Transverse colon (tissue), 4 donors: ENCODE measurements around the gene VAC14. TPM values are rescaled to one million over a fixed set of nuclear protein-coding genes. Genes with fewer than 3 reads are reported as not detected.

Source experiments
- DNase-seq: peaks from one replicate; pipeline ENCODE4 v3.0.0-alpha.2; 2019
- H3K27ac ChIP-seq, 4 donors: fragments of 200-600 bp; sonication (generic); 2 replicates each; pipeline ENCODE4 v1.5.1; 2016 to 2018; ENCODE audit warnings: inconsistent platforms in 4 of 4
- H3K27me3 ChIP-seq: fragments of 200-600 bp; sonication (generic); 2 replicates; pipeline ENCODE4 v1.5.1; 2017; ENCODE audit warnings: inconsistent platforms
- H3K36me3 ChIP-seq, 4 donors: fragments of 200-600 bp; sonication (generic); 2 replicates each; pipeline ENCODE4 v1.5.1; 2017 to 2019; ENCODE audit warnings: inconsistent platforms in 4 of 4
- H3K4me1 ChIP-seq, 4 donors: fragments of 200-600 bp; sonication (generic); 2 replicates each; pipeline ENCODE4 v1.5.1; 2017 to 2020; ENCODE audit warnings: inconsistent platforms in 4 of 4
- H3K4me3 ChIP-seq, 4 donors: fragments of 200-600 bp; sonication (generic); 1 replicate in 1 of 4; 2 replicates in 3 of 4; pipeline versions ENCODE4 v1.5.1 to v1.6.1; 2017 to 2019; ENCODE audit warnings: inconsistent platforms in 4 of 4
- H3K9me3 ChIP-seq, 2 donors: fragments of 200-600 bp; sonication (generic); 2 replicates each; pipeline ENCODE4 v1.5.1; 2017 to 2019; ENCODE audit warnings: inconsistent platforms in 2 of 2
- CTCF ChIP-seq, 5 experiments: fragments of 200-600 bp in 3 of 5; fragments of 450-650 bp in 2 of 5; sonication (generic) in 3 of 5; IDR thresholded peaks; 1 replicate in 2 of 5; 2 replicates in 3 of 5; pipeline ENCODE4 v1.5.1; 2016 to 2017; ENCODE audit warnings: antibody characterized with exemption in 5 of 5, inconsistent platforms in 3 of 5, mild to moderate bottlenecking in 2 of 5, moderate library complexity in 1 of 5
- EP300 ChIP-seq: sonication (generic); formaldehyde crosslinking; IDR thresholded peaks from one replicate; pipeline ENCODE4 v1.6.1; 2017; ENCODE audit warnings: antibody characterized with exemption, low read depth
- POLR2A ChIP-seq: fragments of 450-650 bp; IDR thresholded peaks from one replicate; pipeline ENCODE4 v1.6.1; 2016; ENCODE audit warnings: antibody characterized with exemption, mild to moderate bottlenecking, moderate library complexity
- POLR2AphosphoS5 ChIP-seq, 3 donors: sonication (generic); formaldehyde crosslinking; IDR thresholded peaks; one replicate each; pipeline ENCODE4 v1.6.1; 2016; ENCODE audit warnings: antibody characterized with exemption in 3 of 3
- WGBS, 2 donors: methylation state at CpG; one replicate each; pipeline ENCODE4 v1.1.5; 2018; ENCODE audit warnings: low coverage in 1 of 2; 5-methylcytosine and 5-hydroxymethylcytosine counted together
- in situ Hi-C, 4 donors: fragments of 200-750 bp; cut with MboI; loops; one replicate each; pipeline versions ENCODE4 v1.15.0 to v1.15.1; 2017; ENCODE audit warnings: low sequenced_read_pairs in 3 of 4, low pct_ligation_motif_present in 1 of 4, low pct_unique_long_range_greater_than_20kb in 1 of 4
- intact Hi-C: fragments of 100-400 bp; cut with DNase I; formaldehyde crosslinking; loops from one replicate; pipeline ENCODE4 v1.15.1; 2023; ENCODE audit warnings: low total_unique reads
- total RNA-seq, 4 donors: library from RNA; depleted of rRNA; stranded (reverse); fragments of >200 nt; gene quantifications; one replicate each; pipeline ENCODE4 v1.1.0, GENCODE V29; 2016

The VAC14 gene
- total RNA-seq, 4 donors from 2014 or later, result 37.2 to 270 (median 64.3) TPM

GRCh38 chr16:70689970-70690891 is 110.7 kb downstream of the VAC14 start:
- Histone ChIP-seq H3K4me3 (no peak overlapping the region), H3K36me3 (no peaks in the 10 kb centered on the region), H3K4me1 (peaks cover 76 to 92% (median 87%) of the 10 kb centered on the region in 4 donors), H3K27me3 (peaks cover 4% of the 10 kb centered on the region), H3K9me3 (no peaks in the 10 kb centered on the region), H3K27ac (peak overlapping the region; percentile 87 to 95 (median 91))
- 67% methylated on average over 13 of the region's 16 CpGs; no CpG with 5 or more reads in 1 of the 2 donors for WGBS, 2 donors
- intact Hi-C loops (no loop called here), in situ Hi-C loops (loop anchor here in 1 of 4 donors (10.0 kb wide), 1 partner anchor 75 kb away; no protein-coding TSS in a partner anchor)
- TF ChIP-seq POLR2AphosphoS5 (IDR thresholded peaks at IDR 0.05), result peak in 2 of 3 donors; percentile 18 to 43
- no peak for TF ChIP-seq CTCF (IDR thresholded peaks at IDR 0.05)
- no peak for TF ChIP-seq EP300
- no peak for TF ChIP-seq POLR2A
- peak; percentile 65 for DNase-seq

DNA sequence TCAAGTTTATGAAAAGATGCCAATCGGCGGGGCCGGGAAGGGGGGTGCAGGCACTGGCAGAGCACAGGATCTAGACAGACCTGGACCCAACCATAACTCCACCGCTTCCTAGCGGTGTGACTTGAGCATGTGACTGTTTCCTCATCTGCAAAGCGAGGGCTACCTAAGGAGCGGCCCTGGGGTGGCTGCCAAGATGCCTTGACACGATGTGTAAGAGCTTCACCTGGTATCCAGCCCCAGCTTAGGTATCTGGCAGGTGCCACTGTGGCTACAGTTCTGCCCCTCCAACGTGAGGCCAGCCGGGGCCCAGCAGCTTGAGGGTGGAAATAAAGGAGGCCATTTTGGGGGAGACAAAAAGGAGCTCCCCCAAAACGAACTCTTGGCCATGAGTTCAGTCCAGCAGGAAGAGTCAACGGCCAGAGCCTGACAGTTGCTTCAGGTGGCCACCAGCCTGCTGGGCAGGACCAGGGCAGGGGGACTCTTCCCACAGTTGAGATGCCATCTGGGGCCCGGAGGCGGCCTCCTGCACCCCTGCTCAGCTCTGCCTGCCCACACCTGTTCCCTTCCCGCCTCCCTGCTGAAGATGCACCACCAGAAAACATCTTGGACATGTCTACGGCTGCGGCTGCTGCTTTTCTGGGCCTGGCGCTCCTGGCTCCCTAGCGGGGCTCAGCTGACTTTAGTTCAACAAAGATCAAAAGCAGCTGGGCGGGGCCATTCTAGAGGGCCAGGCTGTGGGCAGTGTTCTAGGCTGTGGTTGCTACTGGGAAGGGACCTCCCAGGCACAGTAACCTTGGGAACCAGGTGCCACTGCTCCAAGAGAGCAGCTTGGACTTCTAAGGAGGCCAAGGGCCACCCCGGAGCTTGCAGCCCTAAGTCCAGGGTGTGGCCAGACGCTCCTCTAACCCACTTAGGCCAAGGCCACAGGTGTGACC is 111.7 kb downstream of the VAC14 start:
- WGBS, 2 donors, result 84% methylated on average over 22 of the region's 22 CpGs; no CpG with 5 or more reads in 1 of the 2 donors
- Histone ChIP-seq H3K9me3 (no peaks in the 10 kb centered on the region), H3K27ac (peak overlapping the region; percentile 87 to 95 (median 91)), H3K36me3 (no peaks in the 10 kb centered on the region), H3K4me1 (peaks cover 69 to 91% (median 85%) of the 10 kb centered on the region in 4 donors), H3K4me3 (no peak overlapping the region), H3K27me3 (peaks cover 6% of the 10 kb centered on the region)
- DNase-seq, result peak; percentile 58
- TF ChIP-seq CTCF (IDR thresholded peaks at IDR 0.05) (no peak), POLR2AphosphoS5 (IDR thresholded peaks at IDR 0.05) (no peak), POLR2A (no peak), EP300 (no peak)
- in situ Hi-C loops, result loop anchor here in 1 of 4 donors (10.0 kb wide), 1 partner anchor 75 kb away; no protein-coding TSS in a partner anchor
- intact Hi-C loops, result no loop called here

GRCh38 chr16:70688246-70688742 is 112.7 kb downstream of the VAC14 start:
- Histone ChIP-seq H3K27me3 (peaks cover 6% of the 10 kb centered on the region), H3K27ac (peak overlapping the region; percentile 87 to 95 (median 91)), H3K36me3 (no peaks in the 10 kb centered on the region), H3K4me3 (no peak overlapping the region), H3K4me1 (peaks cover 61 to 91% (median 81%) of the 10 kb centered on the region in 4 donors), H3K9me3 (no peaks in the 10 kb centered on the region)
- in situ Hi-C loops, result loop anchor here in 1 of 4 donors (10.0 kb wide), 1 partner anchor 77 kb away; no protein-coding TSS in a partner anchor
- WGBS, 2 donors, result 54 to 80% methylated on average over 1 to 8 of the region's 8 CpGs
- TF ChIP-seq EP300, result no peak
- TF ChIP-seq POLR2A, result no peak
- no peak for TF ChIP-seq CTCF (IDR thresholded peaks at IDR 0.05)
- TF ChIP-seq POLR2AphosphoS5 (IDR thresholded peaks at IDR 0.05), result peak; percentile 23 to 61 (median 45)
- DNase-seq, result peak; percentile 57
- intact Hi-C loops, result no loop called here
